SK-N-MC (cell line): ENCODE data around the gene CSGALNACT2.

ENCODE experiments used
- DNase-seq: peaks from one replicate; pipeline ENCODE4 v3.0.0-alpha.2; 2011; ENCODE audit warnings: low read depth, low spot score
- H3K27ac ChIP-seq: fragments of 200-600 bp; sonication (generic); 2 replicates; pipeline ENCODE4 v1.5.1; 2016; ENCODE audit warnings: mixed run types
- H3K36me3 ChIP-seq: fragments of 200-600 bp; sonication (generic); 2 replicates; pipeline ENCODE4 v1.6.1; 2017; ENCODE audit warnings: antibody characterized with exemption, low read length, mixed read lengths; ENCODE audit not compliant: insufficient read depth
- H3K4me3 ChIP-seq: fragments of 200-600 bp; sonication (generic); 2 replicates; pipeline ENCODE4 v1.5.1; 2016
- H3K9ac ChIP-seq: fragments of 200-600 bp; sonication (generic); 2 replicates; pipeline ENCODE4 v1.8.0; 2017; ENCODE audit warnings: mixed run types, mixed read lengths; ENCODE audit not compliant: insufficient read length
- H3K9me3 ChIP-seq: fragments of 200-600 bp; sonication (generic); 2 replicates; pipeline ENCODE4 v1.6.1; 2017; ENCODE audit warnings: low read depth, mild to moderate bottlenecking, antibody characterized with exemption, low read length, moderate library complexity, mixed read lengths
- EZH2 ChIP-seq: fragments of 200-600 bp; sonication (generic); IDR thresholded peaks from one replicate; pipeline ENCODE4 v1.6.1; 2017; ENCODE audit warnings: antibody characterized with exemption
- FOXP2 ChIP-seq: optimal IDR thresholded peaks from 2 replicates; pipeline ENCODE3; 2011; ENCODE audit warnings: mild to moderate bottlenecking, moderate library complexity; ENCODE audit not compliant: insufficient read depth; ENCODE audit errors: extremely low read length, control extremely low read depth
- POLR2AphosphoS5 ChIP-seq: IDR thresholded peaks from 2 replicates; pipeline ENCODE4 v1.6.1; 2012; ENCODE audit warnings: mild to moderate bottlenecking, low read depth, low read length, borderline replicate concordance

The CSGALNACT2 gene

DNA sequence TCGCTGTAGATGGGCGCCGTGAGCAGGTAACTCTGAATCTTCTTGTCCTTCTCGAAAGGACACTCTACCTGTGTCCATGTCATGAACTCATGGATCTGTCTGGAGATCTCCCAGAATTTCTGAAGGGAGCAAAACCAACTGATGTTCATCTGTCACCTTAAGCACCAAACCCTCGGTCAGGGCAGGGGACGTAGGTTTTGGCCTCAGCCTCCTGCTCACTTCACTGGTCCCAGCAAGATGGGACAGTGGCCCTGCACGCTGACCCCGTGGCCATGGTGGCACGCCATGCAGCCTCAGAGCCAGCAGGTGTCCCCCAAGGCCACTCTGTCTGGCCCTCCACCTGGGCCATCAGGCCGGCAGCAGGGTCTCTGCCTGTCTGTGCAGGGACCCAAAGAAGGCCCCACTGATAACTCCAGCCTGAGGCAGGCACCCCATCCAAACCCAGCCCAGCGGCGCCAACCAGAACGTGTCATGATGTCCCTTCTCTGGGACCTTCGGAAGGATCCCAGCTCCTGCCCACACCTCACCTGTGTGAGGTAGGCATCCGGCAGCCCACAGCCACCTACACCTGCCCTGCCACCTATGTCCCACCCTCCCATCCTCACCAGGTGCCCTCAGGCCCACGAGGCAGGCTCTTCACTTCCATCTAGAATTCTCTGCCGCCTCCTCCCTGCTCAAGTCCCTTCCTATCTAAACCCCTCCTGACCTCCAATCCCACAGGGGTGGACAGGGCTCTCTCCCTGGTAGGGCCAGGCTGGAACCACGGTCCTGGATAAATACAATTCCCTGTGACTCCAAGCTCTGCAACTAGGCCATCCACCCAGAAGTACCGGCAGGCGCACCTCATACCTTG lies 59.0 kb downstream of the CSGALNACT2 start:
- no peak overlapping the region for H3K4me3 ChIP-seq
- H3K27ac ChIP-seq: no peak overlapping the region
- TF ChIP-seq FOXP2 (no peak), POLR2AphosphoS5 (no peak), EZH2 (no peak)

GRCh38 chr10:43197834-43198681 lies 59.8 kb downstream of the CSGALNACT2 start:
- DNase-seq: no peak
- Histone ChIP-seq H3K36me3 (no peaks in the 10 kb centered on the region), H3K4me3 (no peak overlapping the region), H3K27ac (no peak overlapping the region), H3K9ac (no peak overlapping the region), H3K9me3 (no peaks in the 10 kb centered on the region)
- TF ChIP-seq POLR2AphosphoS5 (no peak), EZH2 (no peak), FOXP2 (no peak)

More for the DNA sequence above, 59.0 kb downstream of the CSGALNACT2 start:
- H3K36me3 ChIP-seq: no peaks in the 10 kb centered on the region
- no peak overlapping the region for H3K9ac ChIP-seq
- DNase-seq: no peak
- H3K9me3 ChIP-seq: no peaks in the 10 kb centered on the region

GRCh38 chr10:43198682-43199005 lies 60.4 kb downstream of the CSGALNACT2 start:
- Histone ChIP-seq H3K4me3 (no peak overlapping the region), H3K27ac (no peak overlapping the region), H3K36me3 (no peaks in the 10 kb centered on the region), H3K9me3 (no peaks in the 10 kb centered on the region), H3K9ac (no peak overlapping the region)
- no peak for DNase-seq
- TF ChIP-seq FOXP2 (no peak), POLR2AphosphoS5 (no peak), EZH2 (no peak)

- Histone ChIP-seq H3K27ac (no peak overlapping the region), H3K9me3 (no peaks in the 10 kb centered on the region), H3K36me3 (no peaks in the 10 kb centered on the region), H3K9ac (no peak overlapping the region), H3K4me3 (no peak overlapping the region)
- TF ChIP-seq POLR2AphosphoS5 (no peak), FOXP2 (no peak), EZH2 (no peak)
- no peak for DNase-seq
Observed at GRCh38 chr10:43199088-43199683, 60.9 kb downstream of the CSGALNACT2 start.

GRCh38 chr10:43199684-43200537 lies 61.7 kb downstream of the CSGALNACT2 start:
- Histone ChIP-seq H3K36me3 (no peaks in the 10 kb centered on the region), H3K4me3 (no peak overlapping the region), H3K9ac (no peak overlapping the region), H3K27ac (no peak overlapping the region), H3K9me3 (no peaks in the 10 kb centered on the region)
- DNase-seq: no peak
- TF ChIP-seq EZH2 (no peak), POLR2AphosphoS5 (no peak), FOXP2 (no peak)

GRCh38 chr10:43200538-43201390 lies 62.5 kb downstream of the CSGALNACT2 start:
- no peak overlapping the region for H3K9ac ChIP-seq
- H3K9me3 ChIP-seq: no peaks in the 10 kb centered on the region
- TF ChIP-seq POLR2AphosphoS5 (no peak), EZH2 (no peak), FOXP2 (no peak)
- H3K36me3 ChIP-seq: no peaks in the 10 kb centered on the region
- H3K4me3 ChIP-seq: no peak overlapping the region
- no peak overlapping the region for H3K27ac ChIP-seq
- no peak for DNase-seq

DNA sequence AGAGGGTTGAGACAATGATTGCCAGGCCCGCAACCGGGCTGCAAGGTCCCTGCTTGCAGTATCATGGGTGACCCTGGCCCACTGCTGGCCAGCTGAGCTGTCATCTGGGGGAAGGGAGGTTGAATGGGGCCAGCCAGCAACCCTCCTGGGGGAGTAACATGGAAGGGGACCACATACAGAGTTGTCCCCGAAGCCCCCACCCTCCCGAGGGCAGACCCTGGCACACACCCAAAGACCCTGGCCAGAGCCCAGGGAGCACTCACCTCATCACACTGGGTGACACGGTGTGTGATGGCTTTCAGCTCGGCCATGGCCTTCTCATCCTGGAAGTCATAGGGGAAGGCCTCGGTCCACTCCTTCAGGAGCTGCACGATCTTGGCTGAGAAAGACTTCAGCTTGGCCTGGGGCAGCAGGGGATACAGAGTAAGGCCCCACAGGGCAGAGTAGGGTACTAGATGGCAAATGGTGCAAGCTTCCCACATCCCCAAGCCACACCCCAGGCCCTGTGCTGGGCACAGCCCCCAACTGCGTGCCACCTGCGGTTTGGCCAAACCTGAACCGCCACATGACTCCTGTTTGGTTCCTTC lies 63.4 kb downstream of the CSGALNACT2 start:
- Histone ChIP-seq H3K9me3 (no peaks in the 10 kb centered on the region), H3K4me3 (no peak overlapping the region), H3K27ac (no peak overlapping the region), H3K36me3 (no peaks in the 10 kb centered on the region), H3K9ac (no peak overlapping the region)
- TF ChIP-seq POLR2AphosphoS5 (no peak), EZH2 (no peak), FOXP2 (no peak)
- no peak for DNase-seq
